Hepatic stellate cell (primary cell): ENCODE results near the gene LHX4.

Source experiments
- DNase-seq: peaks from one replicate; pipeline ENCODE4 v3.0.0; 2011; ENCODE audit warnings: low spot score

The LHX4 gene

GRCh38 chr1:180299479-180300221 lies 69.6 kb downstream of the LHX4 start:
- no peak for DNase-seq

GRCh38 chr1:180301135-180301742 lies 71.2 kb downstream of the LHX4 start:
- no peak for DNase-seq

- DNase-seq, result peak; percentile 31
Observed at GRCh38 chr1:180309338-180309737, 79.3 kb downstream of the LHX4 start.

GRCh38 chr1:180310095-180310494 lies 80.0 kb downstream of the LHX4 start:
- DNase-seq, result no peak

- DNase-seq, result peak; percentile 7
Observed at GRCh38 chr1:180311011-180311730, 81.1 kb downstream of the LHX4 start.

GRCh38 chr1:180312926-180313325 lies 82.9 kb downstream of the LHX4 start:
- no peak for DNase-seq

GRCh38 chr1:180327089-180327488 lies 97.0 kb downstream of the LHX4 start:
- DNase-seq, result no peak
